ENCODE measurements around the gene PLB1. TPM values are rescaled to one million over a fixed set of nuclear protein-coding genes. Genes with fewer than 3 reads are reported as not detected.

Gene PLB1
- polyA plus RNA-seq, 1 donor from 2014 or later = 2.8 TPM

GRCh38 chr2:28594000-28594331 lies 98.1 kb downstream of the PLB1 start:
- no peaks in the 10 kb centered on the region for H4K20me1 ChIP-seq (ENCODE audit: insufficient read depth)
- no peak overlapping the region for H2AFZ ChIP-seq (ENCODE audit: low read depth, low read length)
- no peaks in the 10 kb centered on the region for H3K9me3 ChIP-seq (ENCODE audit: low read length)
- H3K9ac ChIP-seq (ENCODE audit: low read length) = no peak overlapping the region
- no peaks in the 10 kb centered on the region for H3K27me3 ChIP-seq (ENCODE audit: insufficient read depth, low read depth, low read length)
- H3F3A ChIP-seq (ENCODE audit: insufficient read depth, low read length, poor library complexity, severe bottlenecking) = no peaks in the 10 kb centered on the region
- no peaks in the 10 kb centered on the region for H3K9me2 ChIP-seq (ENCODE audit: insufficient read depth, low read length)
- no peak overlapping the region for H3K4me3 ChIP-seq (ENCODE audit: low read length)
- no peaks in the 10 kb centered on the region for H3K36me3 ChIP-seq (ENCODE audit: insufficient read depth, low read length)
- TF ChIP-seq MXI1 (conservative IDR thresholded peaks at IDR 0.05; ENCODE audit: poor library complexity, severe bottlenecking) (no peak), EZH2 (IDR thresholded peaks at IDR 0.05; ENCODE audit: borderline replicate concordance, insufficient read depth, low read length, poor library complexity, severe bottlenecking) (no peak), REST (IDR thresholded peaks at IDR 0.05; ENCODE audit: borderline replicate concordance) (no peak), SMC3 (conservative IDR thresholded peaks at IDR 0.05; ENCODE audit: poor library complexity) (no peak), EP300 (conservative IDR thresholded peaks at IDR 0.05; ENCODE audit: poor library complexity, severe bottlenecking) (no peak), RAD21 (conservative IDR thresholded peaks at IDR 0.05) (no peak), POLR2AphosphoS5 (IDR thresholded peaks at IDR 0.05) (no peak), TAF1 (IDR thresholded peaks at IDR 0.05; ENCODE audit: low read depth) (no peak)
- TF ChIP-seq, protein P1, sequence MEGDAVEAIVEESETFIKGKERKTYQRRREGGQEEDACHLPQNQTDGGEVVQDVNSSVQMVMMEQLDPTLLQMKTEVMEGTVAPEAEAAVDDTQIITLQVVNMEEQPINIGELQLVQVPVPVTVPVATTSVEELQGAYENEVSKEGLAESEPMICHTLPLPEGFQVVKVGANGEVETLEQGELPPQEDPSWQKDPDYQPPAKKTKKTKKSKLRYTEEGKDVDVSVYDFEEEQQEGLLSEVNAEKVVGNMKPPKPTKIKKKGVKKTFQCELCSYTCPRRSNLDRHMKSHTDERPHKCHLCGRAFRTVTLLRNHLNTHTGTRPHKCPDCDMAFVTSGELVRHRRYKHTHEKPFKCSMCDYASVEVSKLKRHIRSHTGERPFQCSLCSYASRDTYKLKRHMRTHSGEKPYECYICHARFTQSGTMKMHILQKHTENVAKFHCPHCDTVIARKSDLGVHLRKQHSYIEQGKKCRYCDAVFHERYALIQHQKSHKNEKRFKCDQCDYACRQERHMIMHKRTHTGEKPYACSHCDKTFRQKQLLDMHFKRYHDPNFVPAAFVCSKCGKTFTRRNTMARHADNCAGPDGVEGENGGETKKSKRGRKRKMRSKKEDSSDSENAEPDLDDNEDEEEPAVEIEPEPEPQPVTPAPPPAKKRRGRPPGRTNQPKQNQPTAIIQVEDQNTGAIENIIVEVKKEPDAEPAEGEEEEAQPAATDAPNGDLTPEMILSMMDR (IDR thresholded peaks at IDR 0.05; ENCODE audit: poor library complexity, severe bottlenecking) = no peak
- no peaks in the 10 kb centered on the region for H3K79me2 ChIP-seq (replicated peaks; ENCODE audit: insufficient read depth, low read length)
- no peak overlapping the region for H3K4me2 ChIP-seq (ENCODE audit: low read length)
- no peak overlapping the region for H3K27ac ChIP-seq (ENCODE audit: low read length)

DNA sequence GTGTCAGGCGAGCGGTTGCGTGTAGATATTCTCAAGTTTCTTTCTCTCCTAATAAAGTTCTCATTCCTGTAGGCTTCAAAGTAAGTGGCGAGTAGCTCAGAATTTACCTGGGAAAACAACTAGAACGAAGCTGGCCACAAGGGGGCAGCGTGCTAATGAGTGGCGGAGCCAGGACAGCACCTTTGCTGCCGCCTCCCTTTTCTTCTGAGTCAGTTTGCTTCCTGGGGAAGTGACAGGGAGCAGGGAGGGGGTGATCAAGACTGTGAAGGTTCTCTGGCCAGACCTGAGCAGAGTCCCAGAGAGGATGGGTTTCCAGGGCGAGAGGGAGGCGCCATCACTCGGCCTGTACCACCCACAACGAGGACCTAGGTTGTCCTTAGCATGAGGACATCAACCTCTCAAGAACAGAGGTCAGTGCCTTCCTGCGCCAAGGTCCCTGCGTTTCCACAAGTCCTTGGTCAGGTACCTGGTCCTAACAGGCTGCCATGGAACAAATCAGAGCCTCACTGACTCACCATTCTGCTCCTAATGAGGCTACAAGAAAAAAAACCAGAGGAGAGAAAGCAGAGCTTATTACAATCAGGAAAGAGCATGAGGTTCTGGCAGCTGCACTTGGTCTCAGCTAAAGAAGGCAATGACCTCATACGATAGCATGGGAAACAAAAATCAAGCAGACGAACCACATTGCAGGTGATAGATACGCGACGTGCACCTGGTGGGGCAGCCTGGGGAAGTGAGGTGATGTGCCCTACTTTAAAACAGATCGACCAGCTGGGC lies 98.7 kb downstream of the PLB1 start:
- Histone ChIP-seq H3K36me3 (ENCODE audit: insufficient read depth, low read length) (no peaks in the 10 kb centered on the region), H3K9me3 (ENCODE audit: low read length) (no peaks in the 10 kb centered on the region), H3K4me2 (ENCODE audit: low read length) (no peak overlapping the region), H3K9me2 (ENCODE audit: insufficient read depth, low read length) (no peaks in the 10 kb centered on the region), H3K27ac (ENCODE audit: low read length) (no peak overlapping the region), H2AFZ (ENCODE audit: low read depth, low read length) (no peak overlapping the region), H3K4me3 (ENCODE audit: low read length) (no peak overlapping the region), H3K9ac (ENCODE audit: low read length) (no peak overlapping the region), H3K79me2 (replicated peaks; ENCODE audit: insufficient read depth, low read length) (no peaks in the 10 kb centered on the region), H3K27me3 (ENCODE audit: insufficient read depth, low read depth, low read length) (no peaks in the 10 kb centered on the region), H4K20me1 (ENCODE audit: insufficient read depth) (no peaks in the 10 kb centered on the region), H3F3A (ENCODE audit: insufficient read depth, low read length, poor library complexity, severe bottlenecking) (no peaks in the 10 kb centered on the region)
- TF ChIP-seq EZH2 (IDR thresholded peaks at IDR 0.05; ENCODE audit: borderline replicate concordance, insufficient read depth, low read length, poor library complexity, severe bottlenecking) (no peak), RAD21 (conservative IDR thresholded peaks at IDR 0.05) (peak; percentile 86), EP300 (conservative IDR thresholded peaks at IDR 0.05; ENCODE audit: poor library complexity, severe bottlenecking) (no peak), SMC3 (conservative IDR thresholded peaks at IDR 0.05; ENCODE audit: poor library complexity) (peak; percentile 92), MXI1 (conservative IDR thresholded peaks at IDR 0.05; ENCODE audit: poor library complexity, severe bottlenecking) (peak; percentile 19)
- TF ChIP-seq, protein P1 (IDR thresholded peaks at IDR 0.05; ENCODE audit: poor library complexity, severe bottlenecking) = peak; percentile 86

All from neural cell (in vitro differentiated cells).